KMS-11 (cell line): ENCODE results near the gene WIPF3.

Experiments
- H2AFZ ChIP-seq: fragments of 200-600 bp; sonication (generic); 2 replicates; pipeline ENCODE4 v1.6.1; 2016; ENCODE audit warnings: antibody characterized with exemption, mixed run types, low read depth
- H3K27ac ChIP-seq: fragments of 200-600 bp; sonication (generic); 2 replicates; pipeline ENCODE4 v1.6.1; 2016; ENCODE audit warnings: mild to moderate bottlenecking, mixed run types
- H3K27me3 ChIP-seq: fragments of 200-600 bp; sonication (generic); 2 replicates; pipeline ENCODE4 v1.6.1; 2017; ENCODE audit warnings: mild to moderate bottlenecking, low read depth, mixed run types, moderate library complexity; ENCODE audit not compliant: insufficient read depth
- H3K36me3 ChIP-seq: fragments of 200-600 bp; sonication (generic); 2 replicates; pipeline ENCODE4 v1.6.1; 2017; ENCODE audit warnings: mild to moderate bottlenecking, mixed run types; ENCODE audit not compliant: insufficient read depth
- H3K4me1 ChIP-seq: fragments of 200-600 bp; sonication (generic); 2 replicates; pipeline ENCODE4 v1.6.1; 2016; ENCODE audit warnings: mild to moderate bottlenecking, low read depth, mixed run types; ENCODE audit not compliant: poor library complexity, severe bottlenecking
- H3K4me2 ChIP-seq: fragments of 200-600 bp; sonication (generic); 2 replicates; pipeline ENCODE4 v1.7.0; 2016; ENCODE audit warnings: mild to moderate bottlenecking, mixed run types
- H3K4me3 ChIP-seq: fragments of 200-600 bp; sonication (generic); IDR thresholded peaks from 2 replicates; pipeline ENCODE4 v1.6.1; 2017; ENCODE audit warnings: low read depth, low read length, mixed read lengths; ENCODE audit not compliant: insufficient read depth
- H3K79me2 ChIP-seq: fragments of 200-600 bp; sonication (generic); 2 replicates; pipeline ENCODE4 v1.6.1; 2016; ENCODE audit warnings: low read depth, mixed run types; ENCODE audit not compliant: insufficient read depth
- H3K9ac ChIP-seq: fragments of 200-600 bp; sonication (generic); 2 replicates; pipeline ENCODE4 v1.6.1; 2016; ENCODE audit warnings: mild to moderate bottlenecking, mixed run types
- H4K20me1 ChIP-seq: fragments of 200-600 bp; sonication (generic); 2 replicates; pipeline ENCODE4 v1.6.1; 2016; ENCODE audit warnings: mild to moderate bottlenecking, mixed run types; ENCODE audit not compliant: insufficient read depth
- TF ChIP-seq, protein P1 (sequence below): fragments of 200-600 bp; sonication (generic); conservative IDR thresholded peaks from 2 replicates; pipeline ENCODE4 v1.6.1; 2017; ENCODE audit warnings: low read depth, mild to moderate bottlenecking, antibody characterized with exemption, low read length, moderate library complexity, mixed read lengths

WIPF3 gene

DNA sequence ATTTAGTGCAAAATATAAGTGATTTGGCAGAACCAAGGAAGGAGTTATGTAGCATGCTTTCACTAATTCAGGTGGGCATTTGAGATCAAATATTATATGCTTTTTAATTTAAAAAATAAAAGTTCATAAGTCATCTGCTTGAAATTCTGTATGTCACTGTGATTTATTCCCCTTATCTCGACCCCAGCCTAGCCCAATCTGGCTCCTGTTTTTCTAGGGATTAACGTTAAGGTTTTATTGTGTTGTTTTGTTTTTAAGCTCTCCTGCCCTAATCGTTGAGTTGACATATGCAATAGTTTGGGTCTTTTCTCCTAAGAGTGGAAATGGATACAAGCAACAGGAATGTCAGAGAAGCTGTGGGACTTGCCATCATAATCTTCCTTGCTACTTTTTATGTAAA, 42.6 kb downstream of the WIPF3 start:
- Histone ChIP-seq H3K9ac (no peak overlapping the region), H3K27ac (no peak overlapping the region), H3K36me3 (no peaks in the 10 kb centered on the region), H3K4me2 (no peak overlapping the region), H3K4me3 (no peak overlapping the region), H3K79me2 (no peaks in the 10 kb centered on the region), H3K27me3 (no peaks in the 10 kb centered on the region), H3K4me1 (no peaks in the 10 kb centered on the region), H2AFZ (no peak overlapping the region), H4K20me1 (no peaks in the 10 kb centered on the region)
- TF ChIP-seq, protein P1, sequence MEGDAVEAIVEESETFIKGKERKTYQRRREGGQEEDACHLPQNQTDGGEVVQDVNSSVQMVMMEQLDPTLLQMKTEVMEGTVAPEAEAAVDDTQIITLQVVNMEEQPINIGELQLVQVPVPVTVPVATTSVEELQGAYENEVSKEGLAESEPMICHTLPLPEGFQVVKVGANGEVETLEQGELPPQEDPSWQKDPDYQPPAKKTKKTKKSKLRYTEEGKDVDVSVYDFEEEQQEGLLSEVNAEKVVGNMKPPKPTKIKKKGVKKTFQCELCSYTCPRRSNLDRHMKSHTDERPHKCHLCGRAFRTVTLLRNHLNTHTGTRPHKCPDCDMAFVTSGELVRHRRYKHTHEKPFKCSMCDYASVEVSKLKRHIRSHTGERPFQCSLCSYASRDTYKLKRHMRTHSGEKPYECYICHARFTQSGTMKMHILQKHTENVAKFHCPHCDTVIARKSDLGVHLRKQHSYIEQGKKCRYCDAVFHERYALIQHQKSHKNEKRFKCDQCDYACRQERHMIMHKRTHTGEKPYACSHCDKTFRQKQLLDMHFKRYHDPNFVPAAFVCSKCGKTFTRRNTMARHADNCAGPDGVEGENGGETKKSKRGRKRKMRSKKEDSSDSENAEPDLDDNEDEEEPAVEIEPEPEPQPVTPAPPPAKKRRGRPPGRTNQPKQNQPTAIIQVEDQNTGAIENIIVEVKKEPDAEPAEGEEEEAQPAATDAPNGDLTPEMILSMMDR, result no peak

DNA sequence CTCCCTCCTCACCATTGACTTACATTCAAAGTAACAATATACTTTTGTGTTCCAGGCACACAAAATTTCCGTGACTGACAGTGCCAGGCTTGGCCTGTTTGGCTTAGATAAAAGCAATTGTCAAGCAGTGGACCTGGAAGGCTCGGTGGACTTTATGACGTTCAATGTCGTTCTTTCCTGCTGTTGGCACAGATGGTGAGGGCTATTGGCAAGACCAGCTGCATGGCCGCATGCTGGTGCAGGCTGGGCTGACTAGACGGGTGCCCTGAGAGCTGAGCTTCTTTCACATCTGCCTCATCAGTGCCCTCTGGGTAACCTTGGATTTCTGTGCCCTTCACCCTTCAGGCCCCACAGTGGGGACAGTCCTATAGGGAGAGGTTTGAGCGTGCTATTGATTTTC, 45.2 kb downstream of the WIPF3 start:
- Histone ChIP-seq H3K4me3 (no peak overlapping the region), H3K36me3 (no peaks in the 10 kb centered on the region), H3K4me2 (no peak overlapping the region), H3K27ac (no peak overlapping the region), H4K20me1 (no peaks in the 10 kb centered on the region), H3K4me1 (no peaks in the 10 kb centered on the region), H2AFZ (no peak overlapping the region), H3K27me3 (no peaks in the 10 kb centered on the region), H3K79me2 (no peaks in the 10 kb centered on the region), H3K9ac (no peak overlapping the region)
- TF ChIP-seq, protein P1, result no peak

DNA sequence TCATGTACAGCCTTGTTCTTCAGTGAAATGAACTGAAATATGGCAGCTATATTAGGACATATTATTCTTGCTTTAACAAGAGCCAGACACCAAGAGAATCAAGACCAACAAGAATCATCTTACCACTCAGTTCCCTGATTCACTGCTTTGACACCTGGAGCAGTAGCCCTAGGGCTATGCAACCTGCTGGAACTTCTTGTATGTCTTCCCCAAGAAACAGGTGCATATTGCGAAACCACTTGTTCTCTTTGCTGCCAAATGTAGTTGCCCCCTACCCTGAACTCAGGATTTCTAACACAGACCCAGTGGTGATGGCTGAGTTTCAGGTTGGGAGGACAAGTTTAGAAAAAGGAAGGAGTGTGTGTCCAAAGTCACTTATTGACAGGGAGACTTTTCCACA, 46.1 kb downstream of the WIPF3 start:
- H3K27ac ChIP-seq, result no peak overlapping the region
- H2AFZ ChIP-seq, result no peak overlapping the region
- H3K4me3 ChIP-seq, result no peak overlapping the region
- H3K79me2 ChIP-seq, result no peaks in the 10 kb centered on the region
- no peaks in the 10 kb centered on the region for H3K27me3 ChIP-seq
- no peaks in the 10 kb centered on the region for H3K36me3 ChIP-seq
- H3K9ac ChIP-seq, result no peak overlapping the region
- no peaks in the 10 kb centered on the region for H3K4me1 ChIP-seq
- H3K4me2 ChIP-seq, result no peak overlapping the region
- TF ChIP-seq, protein P1, result no peak
- no peaks in the 10 kb centered on the region for H4K20me1 ChIP-seq

DNA sequence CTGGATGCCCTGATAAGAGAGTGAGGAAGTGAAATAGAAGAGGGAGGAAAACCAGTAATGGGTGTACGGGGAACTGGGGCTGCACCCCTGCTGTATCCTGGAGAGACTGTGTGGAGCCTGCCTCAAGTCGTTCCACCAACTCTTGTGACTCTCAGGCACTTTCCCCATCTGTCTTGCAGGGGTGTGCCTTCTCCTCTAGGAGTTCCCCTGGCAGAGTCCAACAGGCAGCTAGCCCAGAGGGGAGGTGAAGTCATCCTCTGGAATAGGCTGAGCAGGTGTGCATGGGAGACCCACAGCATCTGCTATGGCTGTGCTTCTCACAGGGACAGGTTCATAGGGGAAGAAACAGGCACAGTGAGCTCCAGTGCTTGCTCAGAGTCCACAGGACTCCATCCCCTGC, 46.8 kb downstream of the WIPF3 start:
- Histone ChIP-seq H3K9ac (no peak overlapping the region), H3K79me2 (no peaks in the 10 kb centered on the region), H3K4me2 (no peak overlapping the region), H2AFZ (no peak overlapping the region), H3K4me1 (no peaks in the 10 kb centered on the region), H3K36me3 (no peaks in the 10 kb centered on the region), H4K20me1 (no peaks in the 10 kb centered on the region), H3K27ac (no peak overlapping the region), H3K4me3 (no peak overlapping the region), H3K27me3 (no peaks in the 10 kb centered on the region)
- TF ChIP-seq, protein P1, result no peak

DNA sequence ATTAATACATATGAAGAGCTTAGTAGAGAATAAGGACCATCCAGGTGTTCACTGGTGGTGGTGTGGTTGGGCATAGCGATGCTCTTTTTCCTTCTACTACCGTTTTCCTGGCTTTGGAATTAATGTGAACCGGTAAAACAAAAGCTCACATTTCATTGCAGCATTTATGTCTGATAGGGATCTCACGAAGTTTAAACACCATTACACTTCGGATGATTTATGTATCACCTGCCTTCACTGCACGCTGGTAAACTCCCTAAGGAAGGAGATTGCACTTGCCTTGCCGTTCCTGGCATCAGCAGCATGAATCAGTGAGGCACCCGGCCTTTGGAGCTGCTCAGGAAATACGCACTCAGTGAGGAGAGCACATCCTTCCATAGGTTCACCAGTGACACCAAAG, 47.5 kb downstream of the WIPF3 start:
- no peaks in the 10 kb centered on the region for H4K20me1 ChIP-seq

More for the DNA sequence above, 47.5 kb downstream of the WIPF3 start:
- Histone ChIP-seq H3K36me3 (no peaks in the 10 kb centered on the region), H3K4me1 (no peaks in the 10 kb centered on the region), H3K27me3 (no peaks in the 10 kb centered on the region), H3K4me2 (no peak overlapping the region), H3K9ac (no peak overlapping the region), H3K4me3 (no peak overlapping the region), H3K27ac (no peak overlapping the region), H2AFZ (no peak overlapping the region), H3K79me2 (no peaks in the 10 kb centered on the region)
- TF ChIP-seq, protein P1, result no peak
